KMS-11 (cell line): Measurements from ENCODE around the gene ZBTB20.

Experiments
- H2AFZ ChIP-seq: fragments of 200-600 bp; sonication (generic); 2 replicates; pipeline ENCODE4 v1.6.1; 2016; ENCODE audit warnings: antibody characterized with exemption, mixed run types, low read depth
- H3K27ac ChIP-seq: fragments of 200-600 bp; sonication (generic); 2 replicates; pipeline ENCODE4 v1.6.1; 2016; ENCODE audit warnings: mild to moderate bottlenecking, mixed run types
- H3K27me3 ChIP-seq: fragments of 200-600 bp; sonication (generic); 2 replicates; pipeline ENCODE4 v1.6.1; 2017; ENCODE audit warnings: mild to moderate bottlenecking, low read depth, mixed run types, moderate library complexity; ENCODE audit not compliant: insufficient read depth
- H3K36me3 ChIP-seq: fragments of 200-600 bp; sonication (generic); 2 replicates; pipeline ENCODE4 v1.6.1; 2017; ENCODE audit warnings: mild to moderate bottlenecking, mixed run types; ENCODE audit not compliant: insufficient read depth
- H3K4me1 ChIP-seq: fragments of 200-600 bp; sonication (generic); 2 replicates; pipeline ENCODE4 v1.6.1; 2016; ENCODE audit warnings: mild to moderate bottlenecking, low read depth, mixed run types; ENCODE audit not compliant: poor library complexity, severe bottlenecking
- H3K4me2 ChIP-seq: fragments of 200-600 bp; sonication (generic); 2 replicates; pipeline ENCODE4 v1.7.0; 2016; ENCODE audit warnings: mild to moderate bottlenecking, mixed run types
- H3K4me3 ChIP-seq: fragments of 200-600 bp; sonication (generic); IDR thresholded peaks from 2 replicates; pipeline ENCODE4 v1.6.1; 2017; ENCODE audit warnings: low read depth, low read length, mixed read lengths; ENCODE audit not compliant: insufficient read depth
- H3K79me2 ChIP-seq: fragments of 200-600 bp; sonication (generic); 2 replicates; pipeline ENCODE4 v1.6.1; 2016; ENCODE audit warnings: low read depth, mixed run types; ENCODE audit not compliant: insufficient read depth
- H3K9ac ChIP-seq: fragments of 200-600 bp; sonication (generic); 2 replicates; pipeline ENCODE4 v1.6.1; 2016; ENCODE audit warnings: mild to moderate bottlenecking, mixed run types
- H4K20me1 ChIP-seq: fragments of 200-600 bp; sonication (generic); 2 replicates; pipeline ENCODE4 v1.6.1; 2016; ENCODE audit warnings: mild to moderate bottlenecking, mixed run types; ENCODE audit not compliant: insufficient read depth
- TF ChIP-seq, protein P1 (sequence below): fragments of 200-600 bp; sonication (generic); conservative IDR thresholded peaks from 2 replicates; pipeline ENCODE4 v1.6.1; 2017; ENCODE audit warnings: low read depth, mild to moderate bottlenecking, antibody characterized with exemption, low read length, moderate library complexity, mixed read lengths

The ZBTB20 gene

DNA sequence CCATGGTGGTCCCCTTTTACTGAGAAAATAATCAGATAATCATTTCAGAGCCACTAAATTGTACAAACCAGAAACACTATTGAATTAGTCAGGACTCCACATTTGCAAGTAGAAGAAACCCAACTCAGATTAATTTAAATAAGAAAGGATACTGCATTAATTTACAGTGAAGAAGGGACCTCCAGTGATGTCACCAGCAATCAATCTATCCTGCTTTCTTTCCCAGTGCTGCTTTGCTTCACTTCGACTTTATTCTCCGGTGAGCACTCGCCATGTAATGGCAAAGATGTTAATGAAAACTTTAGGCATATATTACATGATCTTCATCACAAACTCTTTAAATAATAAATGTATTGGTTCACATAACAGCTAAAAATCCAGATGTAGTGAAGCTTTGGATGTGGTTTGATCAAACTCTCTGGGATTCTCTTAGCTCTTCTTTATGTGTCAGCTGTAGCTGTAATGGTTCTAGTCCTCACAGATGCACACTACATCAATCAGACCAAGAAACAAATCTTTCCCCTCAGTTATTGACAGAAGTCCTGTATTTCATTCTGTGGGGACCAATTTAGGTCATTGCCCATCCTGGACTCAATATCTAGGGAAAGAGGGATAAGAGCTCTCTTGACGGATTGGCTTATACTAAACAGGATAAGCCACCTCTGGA is 14.2 kb upstream of the ZBTB20 start:
- Histone ChIP-seq H3K36me3 (no peaks in the 10 kb centered on the region), H4K20me1 (no peaks in the 10 kb centered on the region), H3K4me2 (peak overlapping the region; percentile 53; the same call in 1 of the 2 replicates), H3K4me1 (peaks cover 16% of the 10 kb centered on the region), H3K79me2 (no peaks in the 10 kb centered on the region), H2AFZ (no peak overlapping the region), H3K9ac (no peak overlapping the region), H3K4me3 (no peak overlapping the region), H3K27ac (no peak overlapping the region), H3K27me3 (no peaks in the 10 kb centered on the region)
- TF ChIP-seq, protein P1, sequence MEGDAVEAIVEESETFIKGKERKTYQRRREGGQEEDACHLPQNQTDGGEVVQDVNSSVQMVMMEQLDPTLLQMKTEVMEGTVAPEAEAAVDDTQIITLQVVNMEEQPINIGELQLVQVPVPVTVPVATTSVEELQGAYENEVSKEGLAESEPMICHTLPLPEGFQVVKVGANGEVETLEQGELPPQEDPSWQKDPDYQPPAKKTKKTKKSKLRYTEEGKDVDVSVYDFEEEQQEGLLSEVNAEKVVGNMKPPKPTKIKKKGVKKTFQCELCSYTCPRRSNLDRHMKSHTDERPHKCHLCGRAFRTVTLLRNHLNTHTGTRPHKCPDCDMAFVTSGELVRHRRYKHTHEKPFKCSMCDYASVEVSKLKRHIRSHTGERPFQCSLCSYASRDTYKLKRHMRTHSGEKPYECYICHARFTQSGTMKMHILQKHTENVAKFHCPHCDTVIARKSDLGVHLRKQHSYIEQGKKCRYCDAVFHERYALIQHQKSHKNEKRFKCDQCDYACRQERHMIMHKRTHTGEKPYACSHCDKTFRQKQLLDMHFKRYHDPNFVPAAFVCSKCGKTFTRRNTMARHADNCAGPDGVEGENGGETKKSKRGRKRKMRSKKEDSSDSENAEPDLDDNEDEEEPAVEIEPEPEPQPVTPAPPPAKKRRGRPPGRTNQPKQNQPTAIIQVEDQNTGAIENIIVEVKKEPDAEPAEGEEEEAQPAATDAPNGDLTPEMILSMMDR, result no peak

- Histone ChIP-seq H3K4me3 (no peak overlapping the region), H3K4me2 (peak overlapping the region; percentile 53), H4K20me1 (no peaks in the 10 kb centered on the region), H3K79me2 (no peaks in the 10 kb centered on the region), H3K27ac (peak overlapping the region; percentile 27; the same call in 1 of the 2 replicates), H2AFZ (peak overlapping the region; percentile 44; the same call in 1 of the 2 replicates), H3K4me1 (peaks cover 16% of the 10 kb centered on the region), H3K27me3 (no peaks in the 10 kb centered on the region), H3K36me3 (no peaks in the 10 kb centered on the region), H3K9ac (no peak overlapping the region)
- TF ChIP-seq, protein P1, result no peak
These were observed 13.2 kb upstream of the ZBTB20 start for GRCh38 chr3:115160295-115160694.

GRCh38 chr3:115156046-115156654 is 9.1 kb upstream of the ZBTB20 start:
- H4K20me1 ChIP-seq, result no peaks in the 10 kb centered on the region
- H3K4me3 ChIP-seq, result no peak overlapping the region
- TF ChIP-seq, protein P1, result no peak
- peaks cover 16% of the 10 kb centered on the region for H3K4me1 ChIP-seq
- H3K36me3 ChIP-seq, result no peaks in the 10 kb centered on the region
- no peak overlapping the region for H3K27ac ChIP-seq
- no peak overlapping the region for H3K4me2 ChIP-seq
- no peaks in the 10 kb centered on the region for H3K27me3 ChIP-seq
- H3K9ac ChIP-seq, result no peak overlapping the region
- no peaks in the 10 kb centered on the region for H3K79me2 ChIP-seq
- no peak overlapping the region for H2AFZ ChIP-seq

DNA sequence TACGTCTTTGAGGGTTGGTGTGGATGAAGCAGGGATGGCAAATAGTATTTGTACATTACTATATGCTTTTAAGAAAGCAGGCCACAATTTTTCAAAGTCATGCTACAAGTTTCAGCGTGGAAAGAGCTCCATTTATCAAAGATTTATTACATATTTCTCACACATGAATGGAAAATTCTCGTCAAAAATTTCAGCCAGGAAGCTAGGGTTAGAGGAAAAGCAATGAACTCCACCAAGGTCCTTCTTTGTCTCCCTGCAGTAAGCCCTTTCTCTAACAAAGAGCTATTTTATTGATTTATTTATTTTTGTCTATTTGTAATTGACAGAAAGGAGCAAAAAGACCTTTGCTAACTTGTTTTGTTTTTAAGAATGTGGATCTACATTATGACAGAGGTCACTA is 7.5 kb upstream of the ZBTB20 start:
- Histone ChIP-seq H3K4me1 (peaks cover 2% of the 10 kb centered on the region), H3K27ac (no peak overlapping the region), H2AFZ (no peak overlapping the region), H3K36me3 (no peaks in the 10 kb centered on the region), H3K4me3 (no peak overlapping the region), H3K4me2 (no peak overlapping the region), H4K20me1 (no peaks in the 10 kb centered on the region), H3K27me3 (no peaks in the 10 kb centered on the region), H3K79me2 (no peaks in the 10 kb centered on the region), H3K9ac (no peak overlapping the region)
- TF ChIP-seq, protein P1, result no peak
